ENCODE results near the gene GLG1. TPM values are rescaled to one million over a fixed set of nuclear protein-coding genes. Genes with fewer than 3 reads are reported as not detected.
"Not testable (repeated sequence)": the region's sequence is repeated elsewhere in the genome, so short reads cannot be mapped to it uniquely, and the experiment has no call there.

Gene GLG1
- total RNA-seq, 6 experiments from 2014 or later = 42.4 to 65.1 (median 44.7) TPM

GRCh38 chr16:74522160-74522559, 84.8 kb downstream of the GLG1 start:
- Histone ChIP-seq H3K9me3 (peaks cover 0 to 7% (median 0%) of the 10 kb centered on the region in 4 donors), H3K27me3 (no peaks in the 10 kb centered on the region), H3K36me3 (no peaks in the 10 kb centered on the region), H3K4me1 (no peaks in the 10 kb centered on the region), H3K4me3 (no peak overlapping the region), H3K27ac (no peak overlapping the region)
- no peak for ATAC-seq
- no peak for DNase-seq
- intact Hi-C loops (cut with DNase I) = no loop called here
- TF ChIP-seq POLR2A (IDR thresholded peaks at IDR 0.05) = no peak
- TF ChIP-seq, protein P1, sequence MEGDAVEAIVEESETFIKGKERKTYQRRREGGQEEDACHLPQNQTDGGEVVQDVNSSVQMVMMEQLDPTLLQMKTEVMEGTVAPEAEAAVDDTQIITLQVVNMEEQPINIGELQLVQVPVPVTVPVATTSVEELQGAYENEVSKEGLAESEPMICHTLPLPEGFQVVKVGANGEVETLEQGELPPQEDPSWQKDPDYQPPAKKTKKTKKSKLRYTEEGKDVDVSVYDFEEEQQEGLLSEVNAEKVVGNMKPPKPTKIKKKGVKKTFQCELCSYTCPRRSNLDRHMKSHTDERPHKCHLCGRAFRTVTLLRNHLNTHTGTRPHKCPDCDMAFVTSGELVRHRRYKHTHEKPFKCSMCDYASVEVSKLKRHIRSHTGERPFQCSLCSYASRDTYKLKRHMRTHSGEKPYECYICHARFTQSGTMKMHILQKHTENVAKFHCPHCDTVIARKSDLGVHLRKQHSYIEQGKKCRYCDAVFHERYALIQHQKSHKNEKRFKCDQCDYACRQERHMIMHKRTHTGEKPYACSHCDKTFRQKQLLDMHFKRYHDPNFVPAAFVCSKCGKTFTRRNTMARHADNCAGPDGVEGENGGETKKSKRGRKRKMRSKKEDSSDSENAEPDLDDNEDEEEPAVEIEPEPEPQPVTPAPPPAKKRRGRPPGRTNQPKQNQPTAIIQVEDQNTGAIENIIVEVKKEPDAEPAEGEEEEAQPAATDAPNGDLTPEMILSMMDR (IDR thresholded peaks at IDR 0.05) = no peak
- WGBS (ENCODE audit: insufficient coverage, low coverage, low lambda C conversion rate, missing lambda C conversion rate) = 100% methylated on average over 4 of the region's 6 CpGs

DNA sequence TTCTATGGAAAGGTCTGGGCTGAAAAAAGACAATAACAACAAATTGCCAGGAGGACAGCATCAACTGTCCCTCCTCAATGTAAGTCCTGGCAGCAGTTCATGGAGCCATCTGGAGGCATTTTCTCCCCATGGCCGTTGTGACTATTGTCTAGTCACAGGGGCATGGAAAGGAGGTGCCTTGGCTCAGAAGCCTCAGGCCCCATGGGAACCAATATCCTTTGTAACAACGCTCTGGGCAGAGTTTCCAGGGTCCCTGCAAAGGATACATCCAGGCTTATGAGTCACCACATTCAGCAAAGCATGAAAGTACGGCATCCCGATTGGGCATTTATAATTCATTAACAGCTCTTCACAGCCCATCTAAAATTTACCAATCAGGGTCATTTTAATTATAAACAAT, 85.2 kb downstream of the GLG1 start:
- DNase-seq = no peak
- 76% methylated on average over 2 of the region's 4 CpGs for WGBS (ENCODE audit: insufficient coverage, low coverage, low lambda C conversion rate, missing lambda C conversion rate)
- Histone ChIP-seq H3K27ac (no peak overlapping the region), H3K27me3 (no peaks in the 10 kb centered on the region), H3K4me1 (no peaks in the 10 kb centered on the region), H3K4me3 (no peak overlapping the region), H3K36me3 (no peaks in the 10 kb centered on the region), H3K9me3 (peaks cover 0 to 7% (median 0%) of the 10 kb centered on the region in 4 donors)
- TF ChIP-seq, protein P1 (IDR thresholded peaks at IDR 0.05) = no peak
- TF ChIP-seq POLR2A (IDR thresholded peaks at IDR 0.05) = no peak
- intact Hi-C loops (cut with DNase I) = no loop called here
- no peak for ATAC-seq

- H3K9me3 ChIP-seq; ATAC-seq; H3K27me3 ChIP-seq; H3K4me1 ChIP-seq; DNase-seq; H3K27ac ChIP-seq; H3K36me3 ChIP-seq; intact Hi-C loops (cut with DNase I); H3K4me3 ChIP-seq: not testable (repeated sequence)
- WGBS (ENCODE audit: insufficient coverage, low coverage, low lambda C conversion rate, missing lambda C conversion rate) = 100% methylated on average over 1 of the region's 1 CpG
Measured at GRCh38 chr16:74518934-74519333, 88.0 kb downstream of the GLG1 start.

GRCh38 chr16:74511961-74512360, 95.0 kb downstream of the GLG1 start:
- no peaks in the 10 kb centered on the region for H3K27me3 ChIP-seq
- WGBS (ENCODE audit: insufficient coverage, low coverage, low lambda C conversion rate, missing lambda C conversion rate) = 86% methylated on average over 9 of the region's 9 CpGs
- no peak overlapping the region for H3K27ac ChIP-seq
- no peak overlapping the region for H3K4me3 ChIP-seq
- H3K4me1 ChIP-seq = no peaks in the 10 kb centered on the region
- ATAC-seq = no peak
- intact Hi-C loops (cut with DNase I) = no loop called here
- peaks cover 0 to 7% (median 0%) of the 10 kb centered on the region in 4 donors for H3K36me3 ChIP-seq
- no peak for DNase-seq
- no peaks in the 10 kb centered on the region for H3K9me3 ChIP-seq
- TF ChIP-seq, protein P1 (IDR thresholded peaks at IDR 0.05) = no peak

DNA sequence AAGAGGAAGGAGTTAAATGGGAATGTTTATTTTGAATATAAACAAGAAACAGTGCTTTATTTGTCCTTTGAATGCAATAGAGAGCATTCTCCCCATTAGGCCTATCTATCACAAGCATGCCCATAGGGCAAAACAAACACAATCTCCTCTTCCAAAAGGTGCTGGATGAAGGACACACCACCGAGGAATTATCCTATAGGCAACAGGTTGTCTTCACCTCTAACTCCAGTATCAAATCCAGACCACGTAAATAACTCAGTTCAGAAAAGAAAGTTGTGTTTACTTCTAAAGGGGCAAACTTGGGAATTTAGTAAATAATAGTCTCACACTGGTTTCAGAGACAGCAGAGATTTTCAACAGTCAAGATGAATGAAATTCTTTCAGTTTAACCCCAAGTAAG, 101.9 kb downstream of the GLG1 start:
- WGBS (ENCODE audit: insufficient coverage, low coverage, low lambda C conversion rate, missing lambda C conversion rate) = 79% methylated on average over 2 of the region's 2 CpGs
- intact Hi-C loops (cut with DNase I) = no loop called here
- Histone ChIP-seq H3K4me3 (no peak overlapping the region), H3K36me3 (peaks cover 0 to 17% (median 2%) of the 10 kb centered on the region in 4 donors), H3K27me3 (no peaks in the 10 kb centered on the region), H3K9me3 (no peaks in the 10 kb centered on the region), H3K27ac (no peak overlapping the region), H3K4me1 (peaks cover 0 to 8% (median 0%) of the 10 kb centered on the region in 4 donors)
- ATAC-seq (no peak), DNase-seq (no peak)
- TF ChIP-seq, protein P1 (IDR thresholded peaks at IDR 0.05) = no peak

Data from right lobe of liver (tissue), 6 donors.